GM23248 (cell line): ENCODE data around the gene FILIP1L. TPM values are rescaled to one million over a fixed set of nuclear protein-coding genes. Genes with fewer than 3 reads are reported as not detected.
A peak's percentile ranks its signal among the peaks of the same experiment; 100 is the strongest.

ENCODE experiments used
- DNase-seq: peaks from one replicate; pipeline ENCODE4 v3.0.0-alpha.2; 2015
- H2AFZ ChIP-seq: fragments of 200-600 bp; sonication (generic); 2 replicates; pipeline ENCODE4 v1.6.1; 2016; ENCODE audit warnings: antibody characterized with exemption
- H3F3A ChIP-seq: fragments of 200-600 bp; sonication (generic); 2 replicates; pipeline ENCODE4 v1.6.1; 2016; ENCODE audit warnings: mild to moderate bottlenecking, antibody characterized with exemption, mixed run types; ENCODE audit not compliant: insufficient read depth
- H3K27ac ChIP-seq: fragments of 200-600 bp; sonication (generic); 2 replicates; pipeline ENCODE4 v1.5.1; 2016; ENCODE audit warnings: mild to moderate bottlenecking
- H3K27me3 ChIP-seq: fragments of 200-600 bp; sonication (generic); replicated peaks from 2 replicates; pipeline ENCODE4 v1.6.1; 2016; ENCODE audit warnings: mild to moderate bottlenecking; ENCODE audit not compliant: insufficient read depth
- H3K36me3 ChIP-seq: fragments of 200-600 bp; sonication (generic); 2 replicates; pipeline ENCODE4 v1.6.1; 2016; ENCODE audit warnings: low read depth, mild to moderate bottlenecking
- H3K4me1 ChIP-seq: fragments of 200-600 bp; sonication (generic); 2 replicates; pipeline ENCODE4 v1.6.1; 2016; ENCODE audit warnings: mild to moderate bottlenecking; ENCODE audit not compliant: insufficient read depth
- H3K4me2 ChIP-seq: fragments of 200-600 bp; sonication (generic); one replicate; pipeline ENCODE4 v1.6.1; 2016; ENCODE audit warnings: mild to moderate bottlenecking; ENCODE audit not compliant: unreplicated experiment
- H3K4me3 ChIP-seq: fragments of 200-600 bp; sonication (generic); 2 replicates; pipeline ENCODE4 v1.5.1; 2016; ENCODE audit warnings: mild to moderate bottlenecking
- H3K79me2 ChIP-seq: fragments of 200-600 bp; sonication (generic); 2 replicates; pipeline ENCODE4 v1.6.1; 2016; ENCODE audit warnings: mild to moderate bottlenecking; ENCODE audit not compliant: insufficient read depth
- H3K9ac ChIP-seq: fragments of 200-600 bp; sonication (generic); 2 replicates; pipeline ENCODE4 v1.6.1; 2016; ENCODE audit warnings: mild to moderate bottlenecking
- H3K9me2 ChIP-seq: fragments of 200-600 bp; sonication (generic); 2 replicates; pipeline ENCODE4 v1.6.1; 2016; ENCODE audit warnings: mixed run types, mild to moderate bottlenecking, moderate library complexity; ENCODE audit not compliant: insufficient read depth
- H3K9me3 ChIP-seq: fragments of 200-600 bp; sonication (generic); one replicate; pipeline ENCODE4 v1.6.1; 2017; ENCODE audit warnings: low read depth
- H4K20me1 ChIP-seq: fragments of 200-600 bp; sonication (generic); 2 replicates; pipeline ENCODE4 v1.6.0; 2016; ENCODE audit not compliant: insufficient read depth
- EZH2 ChIP-seq: fragments of 200-600 bp; sonication (generic); IDR thresholded peaks from 2 replicates; pipeline ENCODE4 v1.6.1; 2018; ENCODE audit warnings: antibody characterized with exemption, mild to moderate bottlenecking; ENCODE audit not compliant: insufficient read depth, poor library complexity, severe bottlenecking
- EZH2phosphoT487 ChIP-seq: fragments of 200-600 bp; sonication (generic); IDR thresholded peaks from 2 replicates; pipeline ENCODE4 v1.6.1; 2018; ENCODE audit warnings: antibody characterized with exemption, moderate library complexity, mild to moderate bottlenecking, low read depth; ENCODE audit not compliant: insufficient read depth
- WGBS, 2 experiments: methylation state at CpG; one replicate each; pipeline ENCODE4 v1.1.6; 2015 to 2017; ENCODE audit warnings: low lambda C conversion rate in 2 of 2, low coverage in 1 of 2; ENCODE audit errors: missing lambda C conversion rate in 2 of 2; 5-methylcytosine and 5-hydroxymethylcytosine counted together
- in situ Hi-C: fragments of 300-500 bp; cut with MboI; formaldehyde crosslinking; loops from 2 replicates; pipeline ENCODE4 v1.15.0; 2020
- polyA plus RNA-seq: library from polyadenylated mRNA; unstranded; fragments of >200 nt; fragmentation: Nextera tagmentation; extraction: Ambion mirVana; gene quantifications from 2 replicates; pipeline ENCODE4 v1.2.1, GENCODE V29; 2016
- total RNA-seq: library from RNA; depleted of rRNA; stranded (reverse); fragments of >200 nt; shearing (Covaris generic); gene quantifications from 2 replicates; pipeline ENCODE4 v1.2.3, GENCODE V29; 2014

FILIP1L gene
- total and polyA plus RNA-seq, 2 experiments from 2014 or later = 45.0 to 66.3 TPM

GRCh38 chr3:99871231-99872045 is 242.9 kb downstream of the FILIP1L start:
- Histone ChIP-seq H3K27ac (peak overlapping the region; percentile 5; the same call in 1 of the 2 replicates), H3K4me2 (peak overlapping the region; percentile 97), H2AFZ (no peak overlapping the region), H3K4me1 (peaks cover 72% of the 10 kb centered on the region), H3K9ac (peak overlapping the region; percentile 98), H3K4me3 (peak overlapping the region; percentile 95), H3K36me3 (peaks cover 39% of the 10 kb centered on the region), H4K20me1 (0 out of 2 replicates have a peak, but pooled peaks cover 3% of the 10 kb centered on the region), H3K9me3 (no peaks in the 10 kb centered on the region), H3F3A (peaks cover 86% of the 10 kb centered on the region), H3K9me2 (no peaks in the 10 kb centered on the region), H3K27me3 (no peaks in the 10 kb centered on the region), H3K79me2 (peaks cover 100% of the 10 kb centered on the region)
- no peak for TF ChIP-seq EZH2
- TF ChIP-seq EZH2phosphoT487 = no peak
- in situ Hi-C loops = no loop called here
- WGBS, 2 experiments = 36 to 43% methylated on average over 4 of the region's 4 CpGs
- DNase-seq = peak; percentile 50

DNA sequence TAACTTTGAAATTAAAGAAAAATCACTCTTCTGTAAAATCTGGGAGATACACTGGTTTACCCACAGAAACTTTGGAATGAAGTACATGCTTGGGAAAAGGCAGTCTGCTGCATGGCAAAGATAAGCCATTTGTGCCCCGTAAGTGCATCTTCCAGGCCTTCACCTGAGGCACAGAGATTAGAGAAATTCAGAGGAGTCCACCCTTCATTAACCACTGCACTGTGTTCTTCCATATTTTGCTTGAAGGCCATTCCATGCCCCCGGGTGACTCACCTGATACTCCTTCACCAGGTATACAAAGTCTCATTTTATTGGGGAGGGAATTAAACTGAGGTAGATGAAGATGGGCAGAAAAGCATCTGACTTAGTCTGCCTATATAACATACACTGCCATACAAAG is 243.6 kb downstream of the FILIP1L start:
- peak overlapping the region; percentile 97 for H3K4me2 ChIP-seq
- peaks cover 90% of the 10 kb centered on the region for H3F3A ChIP-seq
- no peak overlapping the region for H2AFZ ChIP-seq
- no peaks in the 10 kb centered on the region for H3K27me3 ChIP-seq
- H3K9me3 ChIP-seq = no peaks in the 10 kb centered on the region
- TF ChIP-seq EZH2phosphoT487 = no peak
- TF ChIP-seq EZH2 = no peak
- H3K9me2 ChIP-seq = no peaks in the 10 kb centered on the region
- H3K9ac ChIP-seq = no peak overlapping the region
- peaks cover 100% of the 10 kb centered on the region for H3K79me2 ChIP-seq
- H3K4me3 ChIP-seq = no peak overlapping the region
- H3K36me3 ChIP-seq = peaks cover 42% of the 10 kb centered on the region
- 68 to 73% methylated on average over 2 of the region's 2 CpGs for WGBS, 2 experiments
- 0 out of 2 replicates have a peak, but pooled peaks cover 3% of the 10 kb centered on the region for H4K20me1 ChIP-seq
- H3K27ac ChIP-seq = no peak overlapping the region
- H3K4me1 ChIP-seq = peaks cover 79% of the 10 kb centered on the region
- no peak for DNase-seq
- in situ Hi-C loops = no loop called here

- Histone ChIP-seq H3K36me3 (peaks cover 42% of the 10 kb centered on the region), H3K27ac (peak overlapping the region; percentile 19; the same call in 1 of the 2 replicates)
Measured at GRCh38 chr3:99869621-99870020, 244.7 kb downstream of the FILIP1L start.

DNA sequence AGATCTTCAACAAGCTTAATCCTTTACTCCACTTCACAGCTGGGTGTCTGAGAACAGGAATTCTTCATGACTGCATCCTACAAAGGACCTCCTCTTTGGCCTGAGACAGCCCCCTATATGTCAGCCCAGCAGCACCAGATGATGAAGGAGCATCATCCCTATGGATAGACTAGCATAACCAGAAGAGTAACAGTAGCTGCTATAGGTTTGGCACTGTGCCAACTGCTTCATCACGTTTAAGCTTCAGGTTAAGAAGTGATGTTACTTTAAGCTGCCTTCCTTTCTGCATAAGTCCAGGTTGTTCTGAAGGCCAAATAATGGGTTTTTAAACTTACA is 246.0 kb downstream of the FILIP1L start:
- no peaks in the 10 kb centered on the region for H3K9me2 ChIP-seq
- in situ Hi-C loops = no loop called here
- no peak overlapping the region for H3K4me3 ChIP-seq
- H3K9me3 ChIP-seq = no peaks in the 10 kb centered on the region
- DNase-seq = peak; percentile 49
- H3K9ac ChIP-seq = no peak overlapping the region
- no peaks in the 10 kb centered on the region for H3K27me3 ChIP-seq
- H3F3A ChIP-seq = peaks cover 91% of the 10 kb centered on the region
- TF ChIP-seq EZH2phosphoT487 (no peak), EZH2 (no peak)
- peaks cover 100% of the 10 kb centered on the region for H3K79me2 ChIP-seq
- 5 to 25% methylated on average over 1 of the region's 1 CpG for WGBS, 2 experiments
- peaks cover 89% of the 10 kb centered on the region for H3K4me1 ChIP-seq
- peak overlapping the region; percentile 31 for H3K4me2 ChIP-seq
- H2AFZ ChIP-seq = no peak overlapping the region
- 0 out of 2 replicates have a peak, but pooled peaks cover 3% of the 10 kb centered on the region for H4K20me1 ChIP-seq
- H3K36me3 ChIP-seq = peaks cover 42% of the 10 kb centered on the region
- H3K27ac ChIP-seq = peak overlapping the region; percentile 81

More at GRCh38 chr3:99869621-99870020, 244.7 kb downstream of the FILIP1L start:
- 35 to 53% methylated on average over 1 of the region's 1 CpG for WGBS, 2 experiments
- H3K27me3 ChIP-seq = no peaks in the 10 kb centered on the region
- H3K79me2 ChIP-seq = peaks cover 100% of the 10 kb centered on the region
- no peak overlapping the region for H3K4me2 ChIP-seq
- H3K4me3 ChIP-seq = no peak overlapping the region
- no peak for DNase-seq
- in situ Hi-C loops = no loop called here
- H3K9me3 ChIP-seq = no peaks in the 10 kb centered on the region
- TF ChIP-seq EZH2 (no peak), EZH2phosphoT487 (no peak)
- H3F3A ChIP-seq = peaks cover 87% of the 10 kb centered on the region
- 0 out of 2 replicates have a peak, but pooled peaks cover 3% of the 10 kb centered on the region for H4K20me1 ChIP-seq
- H3K9me2 ChIP-seq = no peaks in the 10 kb centered on the region
- no peak overlapping the region for H2AFZ ChIP-seq
- H3K4me1 ChIP-seq = peaks cover 90% of the 10 kb centered on the region
- H3K9ac ChIP-seq = 0 out of 2 replicates have a peak overlapping the region, but pooled peaks have one; percentile 1
